GM18508 (cell line): ENCODE measurements around the gene GRIK2.
"Not testable (repeated sequence)": the region's sequence is repeated elsewhere in the genome, so short reads cannot be mapped to it uniquely, and the experiment has no call there.

ENCODE experiments used
- ATAC-seq: cut with Tn5 transposase; IDR thresholded peaks from one replicate; pipeline ENCODE4 v1.9.1; 2021; ENCODE audit warnings: moderate number of reproducible peaks; ENCODE audit not compliant: insufficient read depth, unreplicated experiment

Gene GRIK2

GRCh38 chr6:101607111-101607690 lies 213.7 kb downstream of the GRIK2 start:
- no peak for ATAC-seq

GRCh38 chr6:101608703-101609102 lies 215.2 kb downstream of the GRIK2 start:
- no peak for ATAC-seq

- ATAC-seq, result no peak
Measured at GRCh38 chr6:101613556-101613955, 220.0 kb downstream of the GRIK2 start.

GRCh38 chr6:101614774-101615173 lies 221.3 kb downstream of the GRIK2 start:
- ATAC-seq, result no peak

GRCh38 chr6:101626269-101626668 lies 232.8 kb downstream of the GRIK2 start:
- ATAC-seq, result no peak

GRCh38 chr6:101630941-101631340 lies 237.4 kb downstream of the GRIK2 start:
- ATAC-seq, result no peak

- no peak for ATAC-seq
Measured at GRCh38 chr6:101633081-101633480, 239.6 kb downstream of the GRIK2 start.

GRCh38 chr6:101638865-101639264 lies 245.4 kb downstream of the GRIK2 start:
- ATAC-seq, result not testable (repeated sequence)

GRCh38 chr6:101640131-101640530 lies 246.6 kb downstream of the GRIK2 start:
- no peak for ATAC-seq

- no peak for ATAC-seq
Measured at GRCh38 chr6:101645770-101646169, 252.3 kb downstream of the GRIK2 start.

GRCh38 chr6:101650402-101651100 lies 257.0 kb downstream of the GRIK2 start:
- ATAC-seq, result no peak

GRCh38 chr6:101652079-101652478 lies 258.6 kb downstream of the GRIK2 start:
- ATAC-seq, result no peak

GRCh38 chr6:101655109-101655508 lies 261.6 kb downstream of the GRIK2 start:
- no peak for ATAC-seq

- peak; percentile 72 for ATAC-seq
Measured at GRCh38 chr6:101662111-101662897, 268.8 kb downstream of the GRIK2 start.

- ATAC-seq, result no peak
Measured at GRCh38 chr6:101663100-101663499, 269.6 kb downstream of the GRIK2 start.

- no peak for ATAC-seq
Measured at GRCh38 chr6:101666256-101666655, 272.7 kb downstream of the GRIK2 start.

- no peak for ATAC-seq
Measured at GRCh38 chr6:101668496-101669030, 275.1 kb downstream of the GRIK2 start.

GRCh38 chr6:101676187-101676586 lies 282.7 kb downstream of the GRIK2 start:
- no peak for ATAC-seq

GRCh38 chr6:101682937-101683336 lies 289.4 kb downstream of the GRIK2 start:
- ATAC-seq, result no peak

- no peak for ATAC-seq
Measured at GRCh38 chr6:101683884-101684283, 290.4 kb downstream of the GRIK2 start.

GRCh38 chr6:101686653-101687052 lies 293.1 kb downstream of the GRIK2 start:
- no peak for ATAC-seq
